Endodermal cell (in vitro differentiated cells): ENCODE measurements around the gene SCNN1G. TPM values are rescaled to one million over a fixed set of nuclear protein-coding genes. Genes with fewer than 3 reads are reported as not detected.

Experiments used
- DNase-seq: peaks from one replicate; pipeline ENCODE4 v3.0.0-alpha.2; 2017
- H3K27ac ChIP-seq: 2 replicates; pipeline ENCODE4 v1.5.1; 2013; ENCODE audit warnings: mild to moderate bottlenecking, low read depth, low read length, moderate library complexity
- H3K27me3 ChIP-seq: 2 replicates; pipeline ENCODE4 v1.6.1; 2013; ENCODE audit warnings: mild to moderate bottlenecking, low read length, moderate library complexity; ENCODE audit not compliant: insufficient read depth, control insufficient read depth, poor library complexity, severe bottlenecking
- H3K36me3 ChIP-seq: 2 replicates; pipeline ENCODE4 v1.7.0; 2013; ENCODE audit warnings: mild to moderate bottlenecking, low read length, moderate library complexity; ENCODE audit not compliant: control insufficient read depth, insufficient read depth
- H3K4me1 ChIP-seq: one replicate; pipeline ENCODE4 v1.7.0; 2013; ENCODE audit warnings: low read length; ENCODE audit not compliant: control insufficient read depth, insufficient read depth
- H3K4me3 ChIP-seq: 2 replicates; pipeline ENCODE4 v1.5.1; 2013; ENCODE audit warnings: mild to moderate bottlenecking, low read length, moderate library complexity
- H3K9ac ChIP-seq: 2 replicates; pipeline ENCODE4 v1.6.1; 2013; ENCODE audit warnings: mild to moderate bottlenecking, low read length, moderate library complexity; ENCODE audit not compliant: poor library complexity, severe bottlenecking; ENCODE audit errors: extremely low read depth
- H3K9me3 ChIP-seq: 2 replicates; pipeline ENCODE4 v1.6.1; 2013; ENCODE audit warnings: mild to moderate bottlenecking, low read length, moderate library complexity; ENCODE audit not compliant: control insufficient read depth
- H3K27ac Mint-ChIP-seq: 2 replicates; pipeline ENCODE4 v1.8.0; 2020; ENCODE audit warnings: mixed read lengths
- H3K27me3 Mint-ChIP-seq: 2 replicates; pipeline ENCODE4 v1.8.0; 2021; ENCODE audit warnings: mild to moderate bottlenecking, mixed read lengths; ENCODE audit not compliant: insufficient read depth
- H3K36me3 Mint-ChIP-seq: 2 replicates; pipeline ENCODE4 v1.8.0; 2020; ENCODE audit warnings: low read depth, mixed read lengths
- H3K4me1 Mint-ChIP-seq: 2 replicates; pipeline ENCODE4 v1.8.0; 2020; ENCODE audit warnings: mixed read lengths
- H3K4me3 Mint-ChIP-seq: 2 replicates; pipeline ENCODE4 v1.8.0; 2020; ENCODE audit warnings: mild to moderate bottlenecking, moderate library complexity, mixed read lengths
- H3K9me3 Mint-ChIP-seq: 2 replicates; pipeline ENCODE4 v1.8.0; 2020; ENCODE audit warnings: mild to moderate bottlenecking, mixed read lengths
- CTCF ChIP-seq: fragments of 200-600 bp; sonication (generic); conservative IDR thresholded peaks from 2 replicates; pipeline ENCODE4 v1.5.0; 2021; ENCODE audit warnings: antibody characterized with exemption, mild to moderate bottlenecking
- WGBS, 2 experiments: methylation state at CpG; one replicate each; pipeline versions ENCODE4 v1.1.5 to v1.1.7; 2013; ENCODE audit warnings: missing lambda C conversion rate in 2 of 2, mixed read lengths in 1 of 2; ENCODE audit not compliant: insufficient coverage in 1 of 2, insufficient read length in 1 of 2; 5-methylcytosine and 5-hydroxymethylcytosine counted together
- total RNA-seq, 2 donors: library from RNA; stranded (reverse); fragmentation: NEBNext Ultra II Directional in 1 of 2; extraction: Animal tissue kit (Norgen Biotek cat#: 25700) in 1 of 2; gene quantifications; 2 replicates in 1 of 2; 3 replicates in 1 of 2; pipeline ENCODE4 v1.2.1, GENCODE V29; 2021

Gene SCNN1G
- total RNA-seq, 2 donors from 2014 or later, result 0.09 TPM; not detected in 1

- Mint-ChIP-seq H3K4me3 (no peak overlapping the region), H3K36me3 (no peaks in the 10 kb centered on the region), H3K4me1 (no peaks in the 10 kb centered on the region), H3K9me3 (no peaks in the 10 kb centered on the region), H3K27me3 (no peaks in the 10 kb centered on the region), H3K27ac (no peak overlapping the region)
- Histone ChIP-seq H3K4me1 (no peaks in the 10 kb centered on the region), H3K9ac (no peak overlapping the region), H3K9me3 (no peaks in the 10 kb centered on the region), H3K4me3 (no peak overlapping the region), H3K27me3 (no peaks in the 10 kb centered on the region), H3K27ac (no peak overlapping the region), H3K36me3 (no peaks in the 10 kb centered on the region)
- WGBS, 2 experiments, result 95 to 100% methylated on average over 1 to 3 of the region's 4 CpGs
- no peak for DNase-seq
- no peak for TF ChIP-seq CTCF
These were observed 47.2 kb downstream of the SCNN1G start for GRCh38 chr16:23229714-23230113.

GRCh38 chr16:23232806-23233205, 50.3 kb downstream of the SCNN1G start:
- no peak overlapping the region for H3K27ac Mint-ChIP-seq
- no peak overlapping the region for H3K4me3 Mint-ChIP-seq
- DNase-seq, result no peak
- Histone ChIP-seq H3K36me3 (no peaks in the 10 kb centered on the region), H3K27ac (no peak overlapping the region), H3K4me3 (no peak overlapping the region), H3K27me3 (no peaks in the 10 kb centered on the region), H3K9ac (no peak overlapping the region), H3K4me1 (no peaks in the 10 kb centered on the region), H3K9me3 (no peaks in the 10 kb centered on the region)
- H3K4me1 Mint-ChIP-seq, result no peaks in the 10 kb centered on the region
- no peaks in the 10 kb centered on the region for H3K27me3 Mint-ChIP-seq
- no peak for TF ChIP-seq CTCF
- WGBS, 2 experiments, result 92 to 94% methylated on average over 2 of the region's 2 CpGs
- H3K9me3 Mint-ChIP-seq, result no peaks in the 10 kb centered on the region
- H3K36me3 Mint-ChIP-seq, result no peaks in the 10 kb centered on the region

- 89% methylated on average over 4 of the region's 4 CpGs; no CpG with 5 or more reads in 1 of the 2 experiments for WGBS, 2 experiments
- no peak for TF ChIP-seq CTCF
- H3K27me3 Mint-ChIP-seq, result no peaks in the 10 kb centered on the region
- Histone ChIP-seq H3K4me3 (no peak overlapping the region), H3K27me3 (no peaks in the 10 kb centered on the region), H3K36me3 (no peaks in the 10 kb centered on the region), H3K4me1 (no peaks in the 10 kb centered on the region), H3K9me3 (no peaks in the 10 kb centered on the region), H3K27ac (no peak overlapping the region), H3K9ac (no peak overlapping the region)
- no peaks in the 10 kb centered on the region for H3K9me3 Mint-ChIP-seq
- no peak for DNase-seq
- H3K36me3 Mint-ChIP-seq, result no peaks in the 10 kb centered on the region
- H3K4me3 Mint-ChIP-seq, result no peak overlapping the region
- H3K4me1 Mint-ChIP-seq, result no peaks in the 10 kb centered on the region
- no peak overlapping the region for H3K27ac Mint-ChIP-seq
These were observed 52.6 kb downstream of the SCNN1G start for GRCh38 chr16:23235176-23235575.
